CD14-positive monocyte (primary cell): Measurements from ENCODE around the gene FIGNL2. TPM values are rescaled to one million over a fixed set of nuclear protein-coding genes. Genes with fewer than 3 reads are reported as not detected.
A peak's percentile ranks its signal among the peaks of the same experiment; 100 is the strongest.

Experiments used
- DNase-seq, 3 donors: peaks; one replicate each; pipeline ENCODE4 v3.0.0-alpha.2; 2011 to 2022
- H2AFZ ChIP-seq: 2 replicates; pipeline ENCODE4 v1.6.0; 2012; ENCODE audit warnings: mild to moderate bottlenecking, low read depth, low read length, inconsistent platforms; ENCODE audit not compliant: insufficient read depth, poor library complexity, severe bottlenecking
- H3K27ac ChIP-seq, 2 donors: 1 replicate in 1 of 2; 2 replicates in 1 of 2; pipeline ENCODE4 v1.5.1; 2012 to 2013; ENCODE audit warnings: low read length in 2 of 2, control low read depth in 1 of 2, inconsistent platforms in 1 of 2, low read depth in 1 of 2, mild to moderate bottlenecking in 1 of 2
- H3K27me3 ChIP-seq, 2 donors: one replicate each; pipeline versions ENCODE4 v1.6.0 to v1.6.1; 2011 to 2013; ENCODE audit warnings: low read length in 2 of 2; ENCODE audit not compliant: control insufficient read depth in 2 of 2, insufficient read depth in 2 of 2
- H3K36me3 ChIP-seq, 2 donors: replicated peaks in 1 of 2; 1 replicate in 1 of 2; 2 replicates in 1 of 2; pipeline versions ENCODE4 v1.5.1 to v1.6.1; 2012 to 2013; ENCODE audit warnings: low read length in 2 of 2, control low read depth in 1 of 2, inconsistent platforms in 1 of 2, mild to moderate bottlenecking in 1 of 2; ENCODE audit not compliant: insufficient read depth in 2 of 2, control insufficient read depth in 1 of 2
- H3K4me1 ChIP-seq, 2 donors: 1 replicate in 1 of 2; 2 replicates in 1 of 2; pipeline versions ENCODE4 v1.5.1 to v1.6.1; 2012 to 2013; ENCODE audit warnings: low read length in 2 of 2, control low read depth in 1 of 2, inconsistent platforms in 1 of 2, mild to moderate bottlenecking in 1 of 2, moderate library complexity in 1 of 2; ENCODE audit not compliant: insufficient read depth in 2 of 2, control insufficient read depth in 1 of 2
- H3K4me2 ChIP-seq: replicated peaks from 2 replicates; pipeline ENCODE3; 2012; ENCODE audit warnings: low read length, moderate library complexity, mild to moderate bottlenecking; ENCODE audit not compliant: poor library complexity, severe bottlenecking; ENCODE audit errors: extremely low read depth
- H3K4me3 ChIP-seq, 3 experiments: fragments of 200-600 bp in 1 of 3; sonication (generic) in 1 of 3; replicated peaks in 1 of 3; 1 replicate in 2 of 3; 2 replicates in 1 of 3; pipeline ENCODE4 v1.5.1; 2011 to 2013; ENCODE audit warnings: low read length in 3 of 3, mild to moderate bottlenecking in 3 of 3, control low read depth in 2 of 3, low read depth in 2 of 3, inconsistent platforms in 1 of 3, moderate library complexity in 1 of 3
- H3K79me2 ChIP-seq: 2 replicates; pipeline ENCODE4 v1.6.0; 2012; ENCODE audit warnings: mild to moderate bottlenecking, control low read depth, inconsistent platforms, low read length, moderate library complexity; ENCODE audit not compliant: insufficient read depth
- H3K9ac ChIP-seq: 2 replicates; pipeline ENCODE4 v1.6.0; 2017; ENCODE audit warnings: low read length, mild to moderate bottlenecking; ENCODE audit not compliant: insufficient read depth, poor library complexity, severe bottlenecking
- H3K9me3 ChIP-seq, 2 donors: replicated peaks in 1 of 2; 1 replicate in 1 of 2; 2 replicates in 1 of 2; pipeline versions ENCODE4 v1.5.1 to v1.6.1; 2012 to 2013; ENCODE audit warnings: low read length in 2 of 2, control low read depth in 1 of 2; ENCODE audit not compliant: control insufficient read depth in 1 of 2, insufficient read depth in 1 of 2
- H4K20me1 ChIP-seq: 2 replicates; pipeline ENCODE4 v1.6.0; 2012; ENCODE audit warnings: mild to moderate bottlenecking, low read length, control low read depth, moderate library complexity; ENCODE audit not compliant: insufficient read depth
- H3K27ac Mint-ChIP-seq, 7 donors: one replicate each; pipeline ENCODE4 v1.8.0; 2020; ENCODE audit warnings: mild to moderate bottlenecking in 7 of 7, mixed read lengths in 7 of 7, moderate library complexity in 6 of 7, inconsistent platforms in 2 of 7
- H3K27me3 Mint-ChIP-seq, 3 donors: one replicate each; pipeline ENCODE4 v1.8.0; 2021 to 2022; ENCODE audit warnings: low read depth in 3 of 3, mild to moderate bottlenecking in 3 of 3, mixed read lengths in 3 of 3, moderate library complexity in 3 of 3, inconsistent platforms in 1 of 3
- H3K36me3 Mint-ChIP-seq, 2 donors: one replicate each; pipeline ENCODE4 v1.8.0; 2020; ENCODE audit warnings: mixed read lengths in 2 of 2, inconsistent platforms in 1 of 2, mild to moderate bottlenecking in 1 of 2
- H3K4me1 Mint-ChIP-seq: one replicate; pipeline ENCODE4 v1.8.0; 2020; ENCODE audit warnings: mild to moderate bottlenecking, mixed read lengths
- H3K4me3 Mint-ChIP-seq, 2 donors: one replicate each; pipeline ENCODE4 v1.8.0; 2020; ENCODE audit warnings: mild to moderate bottlenecking in 2 of 2, mixed read lengths in 2 of 2, moderate library complexity in 1 of 2
- H3K9me3 Mint-ChIP-seq, 7 donors: one replicate each; pipeline ENCODE4 v1.8.0; 2020 to 2022; ENCODE audit warnings: mixed read lengths in 7 of 7, mild to moderate bottlenecking in 6 of 7, moderate library complexity in 6 of 7, inconsistent platforms in 2 of 7
- WGBS: methylation state at CpG from one replicate; pipeline ENCODE4 v1.1.5; 2013; ENCODE audit warnings: missing lambda C conversion rate; ENCODE audit not compliant: insufficient coverage; 5-methylcytosine and 5-hydroxymethylcytosine counted together
- intact Hi-C, 2 donors: fragments of 100-400 bp; cut with micrococcal nuclease; formaldehyde crosslinking; loops; one replicate each; pipeline versions ENCODE4 v1.15.0 to v1.15.1; 2023
- polyA plus RNA-seq, 3 donors: library from polyadenylated mRNA; depleted of rRNA in 1 of 3; unstranded in 2 of 3; stranded (reverse) in 1 of 3; fragments of 300-500 nt in 2 of 3; fragments of >200 nt in 1 of 3; fragmentation: Illumina TruSeq in 2 of 3; gene quantifications; 1 replicate in 2 of 3; 2 replicates in 1 of 3; pipeline ENCODE4 v1.2.3, GENCODE V29; 2012 to 2021
- TF ChIP-seq, protein P1 (sequence below): fragments of 200-600 bp; IDR thresholded peaks from one replicate; pipeline ENCODE4 v1.8.0; 2022; ENCODE audit warnings: antibody characterized with exemption, mild to moderate bottlenecking

The FIGNL2 gene
- polyA plus RNA-seq, 3 donors = 0.06 to 0.52 TPM; not detected in 1

DNA sequence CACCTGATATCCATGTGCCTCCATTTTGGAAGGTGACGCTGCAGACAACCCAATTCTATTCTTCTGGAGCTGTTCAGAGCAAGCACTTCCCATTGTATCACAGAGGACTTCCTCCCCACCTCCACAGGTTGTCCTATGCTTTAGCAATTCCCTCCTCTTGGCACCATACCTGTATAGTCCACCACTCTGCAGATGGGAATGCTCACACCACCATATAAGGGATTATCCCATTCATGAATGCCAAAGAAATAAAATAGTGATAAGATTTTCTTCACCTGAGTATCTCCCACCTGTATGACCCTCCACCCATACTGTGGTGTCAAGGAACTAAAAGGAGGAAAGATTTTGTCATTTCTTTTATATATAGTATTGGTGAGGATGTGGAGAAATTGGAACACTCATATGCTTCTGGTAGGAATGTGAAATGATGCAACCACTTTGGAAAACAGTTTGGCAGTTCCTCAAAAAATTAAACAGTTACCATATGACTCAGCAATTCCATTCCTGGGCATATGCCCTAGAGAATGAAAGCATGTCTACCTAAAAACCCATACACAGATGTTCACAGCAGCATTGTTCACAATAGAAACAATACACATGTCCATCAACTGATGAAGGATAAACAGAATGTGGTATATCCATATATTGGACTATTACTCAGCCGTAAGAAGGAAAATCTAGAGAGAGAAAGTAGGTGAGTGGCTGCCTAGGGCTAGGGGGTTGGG is 75.2 kb downstream of the FIGNL2 start:
- no peak overlapping the region for H2AFZ ChIP-seq
- no peaks in the 10 kb centered on the region for H3K27me3 ChIP-seq
- H3K9ac ChIP-seq = no peak overlapping the region
- peaks cover 2 to 6% (median 2%) of the 10 kb centered on the region in 3 donors for H3K27me3 Mint-ChIP-seq
- H3K4me2 ChIP-seq = no peak overlapping the region
- no peak overlapping the region for H3K27ac ChIP-seq
- H3K4me3 ChIP-seq = no peak overlapping the region
- no peaks in the 10 kb centered on the region for H4K20me1 ChIP-seq
- H3K4me1 ChIP-seq = peaks cover 11 to 13% of the 10 kb centered on the region in 2 donors
- DNase-seq = peak; percentile 11 to 54 (median 36)
- intact Hi-C loops = no loop called here
- no peak overlapping the region for H3K4me3 Mint-ChIP-seq
- TF ChIP-seq, protein P1, sequence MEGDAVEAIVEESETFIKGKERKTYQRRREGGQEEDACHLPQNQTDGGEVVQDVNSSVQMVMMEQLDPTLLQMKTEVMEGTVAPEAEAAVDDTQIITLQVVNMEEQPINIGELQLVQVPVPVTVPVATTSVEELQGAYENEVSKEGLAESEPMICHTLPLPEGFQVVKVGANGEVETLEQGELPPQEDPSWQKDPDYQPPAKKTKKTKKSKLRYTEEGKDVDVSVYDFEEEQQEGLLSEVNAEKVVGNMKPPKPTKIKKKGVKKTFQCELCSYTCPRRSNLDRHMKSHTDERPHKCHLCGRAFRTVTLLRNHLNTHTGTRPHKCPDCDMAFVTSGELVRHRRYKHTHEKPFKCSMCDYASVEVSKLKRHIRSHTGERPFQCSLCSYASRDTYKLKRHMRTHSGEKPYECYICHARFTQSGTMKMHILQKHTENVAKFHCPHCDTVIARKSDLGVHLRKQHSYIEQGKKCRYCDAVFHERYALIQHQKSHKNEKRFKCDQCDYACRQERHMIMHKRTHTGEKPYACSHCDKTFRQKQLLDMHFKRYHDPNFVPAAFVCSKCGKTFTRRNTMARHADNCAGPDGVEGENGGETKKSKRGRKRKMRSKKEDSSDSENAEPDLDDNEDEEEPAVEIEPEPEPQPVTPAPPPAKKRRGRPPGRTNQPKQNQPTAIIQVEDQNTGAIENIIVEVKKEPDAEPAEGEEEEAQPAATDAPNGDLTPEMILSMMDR = no peak
- H3K36me3 ChIP-seq = no peaks in the 10 kb centered on the region
- H3K27ac Mint-ChIP-seq = peak overlapping the region in 2 of 7 donors; percentile 25 to 42
- H3K9me3 ChIP-seq = no peaks in the 10 kb centered on the region
- H3K79me2 ChIP-seq = no peaks in the 10 kb centered on the region
- peaks cover 18% of the 10 kb centered on the region for H3K4me1 Mint-ChIP-seq
- peaks cover 0 to 2% (median 0%) of the 10 kb centered on the region in 7 donors for H3K9me3 Mint-ChIP-seq
- H3K36me3 Mint-ChIP-seq = no peaks in the 10 kb centered on the region
- WGBS = no CpG with 5 or more reads among the region's 2 CpGs

DNA sequence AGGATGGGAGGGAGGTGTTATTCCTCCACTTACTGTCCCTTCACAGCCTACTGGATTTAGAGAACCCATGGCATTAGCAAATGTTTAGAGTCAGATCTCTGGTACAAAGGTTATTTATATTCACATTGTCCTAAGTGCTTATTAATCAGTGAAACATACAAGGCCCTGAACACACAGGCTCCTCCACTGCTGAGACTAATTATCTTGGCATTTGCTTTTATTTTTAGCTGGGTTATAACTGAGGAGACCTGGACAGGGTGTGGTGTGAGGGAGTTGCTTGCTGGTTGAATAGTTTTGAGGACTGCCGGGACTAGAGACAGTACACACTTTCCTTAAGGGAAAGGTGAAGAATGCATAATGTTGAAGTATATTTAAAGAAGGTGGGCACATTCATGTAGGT is 77.5 kb downstream of the FIGNL2 start:
- H3K36me3 ChIP-seq = no peaks in the 10 kb centered on the region
- H3K27me3 Mint-ChIP-seq = peaks cover 2 to 5% (median 2%) of the 10 kb centered on the region in 3 donors
- no peak overlapping the region for H3K4me2 ChIP-seq
- H3K9me3 Mint-ChIP-seq = peaks cover 0 to 2% (median 0%) of the 10 kb centered on the region in 7 donors
- H3K27ac Mint-ChIP-seq = no peak overlapping the region
- no peaks in the 10 kb centered on the region for H3K9me3 ChIP-seq
- H2AFZ ChIP-seq = no peak overlapping the region
- H4K20me1 ChIP-seq = no peaks in the 10 kb centered on the region
- WGBS = 89% methylated on average over 1 of the region's 1 CpG
- H3K9ac ChIP-seq = no peak overlapping the region
- no peak overlapping the region for H3K27ac ChIP-seq
- peaks cover 11 to 13% of the 10 kb centered on the region in 2 donors for H3K4me1 ChIP-seq
- H3K36me3 Mint-ChIP-seq = no peaks in the 10 kb centered on the region
- peaks cover 18% of the 10 kb centered on the region for H3K4me1 Mint-ChIP-seq
- no peaks in the 10 kb centered on the region for H3K79me2 ChIP-seq
- no peak for DNase-seq
- TF ChIP-seq, protein P1 = no peak
- intact Hi-C loops = no loop called here
- no peaks in the 10 kb centered on the region for H3K27me3 ChIP-seq
- no peak overlapping the region for H3K4me3 ChIP-seq
- no peak overlapping the region for H3K4me3 Mint-ChIP-seq

Other genes with a start within 250 kb of the FIGNL2 start
- under 1 TPM in 1 of 3 donors, not detected in 2; 0.07 TPM for gene ANKRD33, start 39.4 kb upstream of the FIGNL2 start, polyA plus RNA-seq
- gene ACVRL1, start 58.8 kb upstream of the FIGNL2 start, polyA plus RNA-seq = 1 to 10 TPM; 1.5 to 3.6 (median 2.0) TPM
- gene ACVR1B, start 103.0 kb upstream of the FIGNL2 start, polyA plus RNA-seq = 10 to 100 TPM in 1 of 3 donors, 1 to 10 TPM in 2; 1.8 to 18.5 (median 3.9) TPM
- 100 to 1,000 TPM in 1 of 3 donors, 1 to 10 TPM in 1, under 1 TPM in 1; 0.63 to 118 (median 1.6) TPM for gene TAMALIN, start 158.2 kb upstream of the FIGNL2 start, polyA plus RNA-seq
- gene NR4A1, start 202.7 kb upstream of the FIGNL2 start, polyA plus RNA-seq = 1,000 to 10,000 TPM in 1 of 3 donors, 10 to 100 TPM in 2; 10.1 to 1,297 (median 41.4) TPM
- 100 to 1,000 TPM in 1 of 3 donors, 10 to 100 TPM in 2; 20.5 to 120 (median 26.4) TPM for gene ATG101, start 221.3 kb upstream of the FIGNL2 start, polyA plus RNA-seq
- not detected for gene SMIM41, start 231.0 kb upstream of the FIGNL2 start, polyA plus RNA-seq